ENCODE data around the gene CPD. TPM values are rescaled to one million over a fixed set of nuclear protein-coding genes. Genes with fewer than 3 reads are reported as not detected.
A peak's percentile ranks its signal among the peaks of the same experiment; 100 is the strongest.

CPD gene
- total RNA-seq, 3 donors from 2014 or later: 39.2 to 77.3 (median 74.7) TPM

DNA sequence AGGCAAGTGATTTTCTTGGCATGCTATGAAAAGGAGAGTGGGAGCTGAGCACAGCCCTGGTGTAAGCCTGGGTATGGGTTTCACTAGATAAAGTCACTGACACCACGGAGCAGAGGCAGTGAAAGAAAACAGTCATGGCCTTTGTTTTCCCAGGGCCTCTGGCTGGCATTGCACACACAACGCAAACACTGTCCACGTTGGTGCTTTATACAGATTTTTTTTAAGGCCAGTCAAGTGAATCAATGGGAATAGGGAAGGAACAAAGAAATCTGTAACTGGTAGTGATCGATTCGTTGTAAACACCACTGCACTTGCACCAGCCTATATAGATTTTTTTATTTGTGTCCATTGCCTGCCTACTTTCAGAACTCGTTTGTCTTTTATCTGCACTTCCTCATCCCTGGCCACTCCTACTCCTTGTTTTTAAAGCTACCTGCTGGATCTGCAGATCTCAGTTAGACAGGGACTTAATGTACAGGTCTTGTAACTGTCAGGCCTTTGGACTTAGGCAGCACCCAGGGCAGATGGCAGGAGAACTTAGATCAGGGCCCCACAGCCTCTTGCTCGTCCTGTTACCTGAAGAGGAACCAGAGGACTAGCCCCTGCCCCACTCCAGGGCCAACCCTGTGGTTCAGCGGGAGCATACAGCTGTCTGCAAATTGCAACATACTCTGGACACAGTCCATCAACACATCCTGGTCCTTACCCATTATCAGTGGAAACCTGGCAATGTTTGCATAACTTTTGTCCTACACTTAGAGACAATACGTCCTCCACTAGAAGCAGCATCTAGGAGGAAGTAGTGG lies 34.2 kb upstream of the CPD start:
- intact Hi-C loops (cut with DNase I, micrococcal nuclease): no loop called here
- no peak for TF ChIP-seq CTCF (IDR thresholded peaks at IDR 0.05)
- ATAC-seq (peak; percentile 83), DNase-seq (peak; percentile 71 to 83 (median 73))
- no peaks in the 10 kb centered on the region for H3K9me3 ChIP-seq
- no peaks in the 10 kb centered on the region for H3K36me3 ChIP-seq (ENCODE audit: low read depth)
- H3K4me1 ChIP-seq (ENCODE audit: low read depth): peaks cover 18% of the 10 kb centered on the region
- H3K4me3 ChIP-seq: no peak overlapping the region

DNA sequence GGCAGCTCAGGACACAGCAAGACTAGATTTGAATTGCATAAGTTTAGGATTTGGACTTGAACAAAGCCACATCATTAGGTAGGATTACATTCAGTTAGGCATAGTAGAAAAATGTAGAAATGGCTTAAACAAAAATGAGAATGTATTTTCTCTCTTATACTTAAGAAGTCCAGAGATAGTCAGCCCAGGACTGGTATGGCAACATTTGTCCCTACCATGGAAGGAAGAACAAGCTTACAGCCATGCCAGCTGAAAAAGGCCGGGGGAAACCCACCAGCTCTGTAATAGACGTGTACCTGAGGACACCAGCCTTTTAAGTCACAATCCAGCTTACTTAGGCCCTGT lies 33.7 kb upstream of the CPD start:
- H3K4me1 ChIP-seq (ENCODE audit: low read depth): peaks cover 18% of the 10 kb centered on the region

DNA sequence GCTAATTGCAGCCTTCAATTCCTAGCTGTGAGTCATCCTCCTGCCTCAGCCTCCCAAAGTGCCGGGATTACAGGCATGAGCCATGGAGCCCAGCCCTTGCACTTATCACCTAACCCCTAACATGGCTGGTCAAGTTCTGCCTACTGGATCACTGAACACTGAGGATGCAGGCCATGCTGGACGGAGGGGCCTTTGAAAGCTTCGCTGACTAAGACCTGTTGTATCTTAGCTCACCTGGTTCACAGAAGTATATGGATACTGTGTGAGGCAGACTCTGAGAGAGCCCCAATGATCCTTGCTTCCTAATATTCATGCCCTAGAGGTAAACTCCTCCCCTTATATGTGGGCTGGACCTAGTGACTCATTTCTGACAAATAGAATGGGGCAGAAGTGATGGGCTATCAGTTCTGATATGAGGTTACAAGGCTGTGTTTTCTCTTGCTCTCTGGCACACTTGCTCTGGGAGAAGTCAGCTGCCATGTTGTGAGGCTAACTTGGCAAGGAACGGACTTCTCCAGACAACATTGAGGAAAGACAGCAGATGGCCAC lies 33.1 kb upstream of the CPD start:
- peak; percentile 49 for ATAC-seq

More for the DNA sequence above, 33.7 kb upstream of the CPD start:
- TF ChIP-seq CTCF (IDR thresholded peaks at IDR 0.05): no peak
- DNase-seq (no peak), ATAC-seq (peak; percentile 4)
- intact Hi-C loops (cut with DNase I, micrococcal nuclease): no loop called here
- no peak overlapping the region for H3K4me3 ChIP-seq
- H3K9me3 ChIP-seq: no peaks in the 10 kb centered on the region
- H3K36me3 ChIP-seq (ENCODE audit: low read depth): no peaks in the 10 kb centered on the region

GRCh38 chr17:30346221-30346795 lies 32.4 kb upstream of the CPD start:
- H3K4me1 ChIP-seq (ENCODE audit: low read depth): peaks cover 18% of the 10 kb centered on the region
- DNase-seq (no peak), ATAC-seq (no peak)
- H3K4me3 ChIP-seq: no peak overlapping the region
- no peaks in the 10 kb centered on the region for H3K36me3 ChIP-seq (ENCODE audit: low read depth)
- no peak for TF ChIP-seq CTCF (IDR thresholded peaks at IDR 0.05)
- H3K9me3 ChIP-seq: no peaks in the 10 kb centered on the region
- intact Hi-C loops (cut with DNase I, micrococcal nuclease): no loop called here

More for the DNA sequence above, 33.1 kb upstream of the CPD start:
- no peaks in the 10 kb centered on the region for H3K36me3 ChIP-seq (ENCODE audit: low read depth)
- no peaks in the 10 kb centered on the region for H3K9me3 ChIP-seq
- DNase-seq: no peak
- no peak overlapping the region for H3K4me3 ChIP-seq
- H3K4me1 ChIP-seq (ENCODE audit: low read depth): peaks cover 18% of the 10 kb centered on the region
- no peak for TF ChIP-seq CTCF (IDR thresholded peaks at IDR 0.05)
- intact Hi-C loops (cut with DNase I, micrococcal nuclease): no loop called here

GRCh38 chr17:30347488-30347887 lies 31.2 kb upstream of the CPD start:
- ATAC-seq: no peak
- no peaks in the 10 kb centered on the region for H3K36me3 ChIP-seq (ENCODE audit: low read depth)
- no peak overlapping the region for H3K4me3 ChIP-seq
- intact Hi-C loops (cut with DNase I, micrococcal nuclease): no loop called here
- no peaks in the 10 kb centered on the region for H3K9me3 ChIP-seq
- TF ChIP-seq CTCF (IDR thresholded peaks at IDR 0.05): no peak
- peaks cover 18% of the 10 kb centered on the region for H3K4me1 ChIP-seq (ENCODE audit: low read depth)
- no peak for DNase-seq
